Activated CD4-positive, alpha-beta T cell treated with anti-CD3 and anti-CD28 coated beads, Interleukin-2, Interleukin-6, amounts not matched to agents 100 ng/mL and 50 ng/mL, durations not matched to agents 16 hours and 8 hours (primary cell): Measurements from ENCODE around the gene PPP1R18.
"Not testable (repeated sequence)": the region's sequence is repeated elsewhere in the genome, so short reads cannot be mapped to it uniquely, and the experiment has no call there.

ENCODE experiments used
- DNase-seq: peaks from one replicate; pipeline ENCODE4 v3.0.0-alpha.2; 2020

Gene PPP1R18

GRCh38 chr6:30688569-30688968, 2.1 kb upstream of the PPP1R18 start:
- peak; percentile 15 for DNase-seq

- DNase-seq: no peak
Measured at GRCh38 chr6:30687659-30688431, 1.4 kb upstream of the PPP1R18 start.

GRCh38 chr6:30686908-30687658, 638 bp upstream of the PPP1R18 start:
- peak; percentile 89 for DNase-seq

- peak; percentile 54 for DNase-seq
Measured at GRCh38 chr6:30685157-30686008, 1.1 kb downstream of the PPP1R18 start.

- peak; percentile 81 for DNase-seq
Measured at GRCh38 chr6:30684386-30685156, 1.9 kb downstream of the PPP1R18 start.

GRCh38 chr6:30683980-30684338, 2.5 kb downstream of the PPP1R18 start:
- peak; percentile 14 for DNase-seq

GRCh38 chr6:30683183-30683979, 3.1 kb downstream of the PPP1R18 start:
- DNase-seq: peak; percentile 19

- DNase-seq: peak; percentile 95
Measured at GRCh38 chr6:30682143-30683117, 4.0 kb downstream of the PPP1R18 start.

GRCh38 chr6:30681766-30682142, 4.7 kb downstream of the PPP1R18 start:
- DNase-seq: no peak

- DNase-seq: peak; percentile 12
Measured at GRCh38 chr6:30679765-30680535, 6.5 kb downstream of the PPP1R18 start.

- DNase-seq: peak; percentile 96
Measured at GRCh38 chr6:30678964-30679726, 7.3 kb downstream of the PPP1R18 start.

- DNase-seq: no peak
Measured at GRCh38 chr6:30676660-30677285, 9.7 kb downstream of the PPP1R18 start.

GRCh38 chr6:30672445-30673253, 13.8 kb downstream of the PPP1R18 start, which contains the start of gene DHX16:
TSS of gene DHX16 (minus strand) at chr6:30673006. CDS start at chr6:30672841, 165 bp downstream.
- DNase-seq: peak; percentile 97

- DNase-seq: no peak
Measured at GRCh38 chr6:30670760-30671527, 15.5 kb downstream of the PPP1R18 start.

- DNase-seq: not testable (repeated sequence)
Measured at GRCh38 chr6:30666300-30666699, 20.1 kb downstream of the PPP1R18 start.

- no peak for DNase-seq
Measured at GRCh38 chr6:30664994-30665767, 21.3 kb downstream of the PPP1R18 start.
